ENCODE data around the gene NFIX. TPM values are rescaled to one million over a fixed set of nuclear protein-coding genes. Genes with fewer than 3 reads are reported as not detected.

The NFIX gene
- polyA plus RNA-seq, 1 donor (not counting 4 experiments of a cell fraction or from before 2014, with no cell fraction given), result 5.2 TPM

GRCh38 chr19:13010038-13010991 lies 15.0 kb downstream of the NFIX start:
- no peaks in the 10 kb centered on the region for H3K9me3 ChIP-seq (ENCODE audit: control insufficient read depth, low read depth, low read length)
- no peak overlapping the region for H2AFZ ChIP-seq (ENCODE audit: control insufficient read depth, low read length)
- no peaks in the 10 kb centered on the region for H3K9me1 ChIP-seq (ENCODE audit: control insufficient read depth, extremely low read depth, insufficient read depth, low read length)
- H3K27me3 ChIP-seq (ENCODE audit: control insufficient read depth, extremely low read depth, insufficient read depth, low read length), result peaks cover 7% of the 10 kb centered on the region
- peak overlapping the region; percentile 33 for H3K27ac ChIP-seq (ENCODE audit: control insufficient read depth, insufficient read depth, low read length)
- dilution Hi-C loops (cut with MboI; ENCODE audit: extremely low pct_ligation_motif_present, low sequenced_read_pairs), result no loop called here
- H3K36me3 ChIP-seq (ENCODE audit: control insufficient read depth in 2 of 2, extremely low read depth in 1 of 2, insufficient read depth in 2 of 2, low read length in 2 of 2), result no peaks in the 10 kb centered on the region
- peaks cover 82% of the 10 kb centered on the region for H3K4me1 ChIP-seq (ENCODE audit: control insufficient read depth, extremely low read depth, insufficient read depth, low read length)
- peak overlapping the region in 1 of 3 experiments; percentile 18 for H3K4me3 ChIP-seq (ENCODE audit: control insufficient read depth in 2 of 3, extremely low read depth in 1 of 3, insufficient read depth in 2 of 3, low read depth in 1 of 3, low read length in 3 of 3)
- H3K79me2 ChIP-seq (ENCODE audit: control insufficient read depth, insufficient read depth, low read length), result peaks cover 69% of the 10 kb centered on the region
- H3K9ac ChIP-seq (ENCODE audit: control insufficient read depth, extremely low read depth, insufficient read depth, low read length), result peak overlapping the region; percentile 64
- DNase-seq (ENCODE audit: low read depth, low spot score) (no peak), FAIRE-seq (no peak)
- H4K20me1 ChIP-seq (ENCODE audit: control insufficient read depth, extremely low read depth, insufficient read depth, low read length), result no peaks in the 10 kb centered on the region
- H3K4me2 ChIP-seq (ENCODE audit: control insufficient read depth, extremely low read depth, insufficient read depth, low read depth, low read length), result peak overlapping the region; percentile 32
- TF ChIP-seq CTCF (optimal IDR thresholded peaks at IDR 0.05 in 1 of 3, IDR thresholded peaks at IDR 0.05 in 1 of 3, conservative IDR thresholded peaks at IDR 0.05 in 1 of 3; ENCODE audit: extremely low read depth in 1 of 3, insufficient read depth in 2 of 3, low read length in 3 of 3), result no peak
- no peak for TF ChIP-seq EZH2 (IDR thresholded peaks at IDR 0.05; ENCODE audit: low read length)

GRCh38 chr19:13010992-13011652 lies 15.8 kb downstream of the NFIX start:
- H3K4me1 ChIP-seq (ENCODE audit: control insufficient read depth, extremely low read depth, insufficient read depth, low read length), result peaks cover 83% of the 10 kb centered on the region
- no peak overlapping the region for H2AFZ ChIP-seq (ENCODE audit: control insufficient read depth, low read length)
- dilution Hi-C loops (cut with MboI; ENCODE audit: extremely low pct_ligation_motif_present, low sequenced_read_pairs), result no loop called here
- H4K20me1 ChIP-seq (ENCODE audit: control insufficient read depth, extremely low read depth, insufficient read depth, low read length), result no peaks in the 10 kb centered on the region
- H3K9ac ChIP-seq (ENCODE audit: control insufficient read depth, extremely low read depth, insufficient read depth, low read length), result no peak overlapping the region
- peaks cover 7% of the 10 kb centered on the region for H3K27me3 ChIP-seq (ENCODE audit: control insufficient read depth, extremely low read depth, insufficient read depth, low read length)
- no peaks in the 10 kb centered on the region for H3K9me1 ChIP-seq (ENCODE audit: control insufficient read depth, extremely low read depth, insufficient read depth, low read length)
- no peaks in the 10 kb centered on the region for H3K9me3 ChIP-seq (ENCODE audit: control insufficient read depth, low read depth, low read length)
- no peak overlapping the region for H3K27ac ChIP-seq (ENCODE audit: control insufficient read depth, insufficient read depth, low read length)
- no peak for FAIRE-seq
- TF ChIP-seq EZH2 (IDR thresholded peaks at IDR 0.05; ENCODE audit: low read length) (no peak), CTCF (optimal IDR thresholded peaks at IDR 0.05 in 1 of 3, IDR thresholded peaks at IDR 0.05 in 1 of 3, conservative IDR thresholded peaks at IDR 0.05 in 1 of 3; ENCODE audit: extremely low read depth in 1 of 3, insufficient read depth in 2 of 3, low read length in 3 of 3) (no peak)
- no peak overlapping the region for H3K4me3 ChIP-seq (ENCODE audit: control insufficient read depth in 2 of 3, extremely low read depth in 1 of 3, insufficient read depth in 2 of 3, low read depth in 1 of 3, low read length in 3 of 3)
- H3K4me2 ChIP-seq (ENCODE audit: control insufficient read depth, extremely low read depth, insufficient read depth, low read depth, low read length), result peak overlapping the region; percentile 14
- H3K79me2 ChIP-seq (ENCODE audit: control insufficient read depth, insufficient read depth, low read length), result peaks cover 71% of the 10 kb centered on the region
- DNase-seq (ENCODE audit: low read depth, low spot score), result no peak
- H3K36me3 ChIP-seq (ENCODE audit: control insufficient read depth in 2 of 2, extremely low read depth in 1 of 2, insufficient read depth in 2 of 2, low read length in 2 of 2), result no peaks in the 10 kb centered on the region
